PC-3 (cell line): ENCODE data around the gene TDG.

Experiments
- CTCF ChIP-seq: fragments of 300-600 bp; sonication (generic); conservative IDR thresholded peaks from 2 replicates; pipeline ENCODE4 v1.5.1; 2017; ENCODE audit warnings: antibody characterized with exemption, low read depth, mild to moderate bottlenecking, low read length
- EZH2 ChIP-seq: fragments of 300-600 bp; sonication (generic); IDR thresholded peaks from one replicate; pipeline ENCODE4 v1.6.1; 2017; ENCODE audit warnings: antibody characterized with exemption, mild to moderate bottlenecking, low read length; ENCODE audit not compliant: unreplicated experiment

- no peak for TF ChIP-seq EZH2
- TF ChIP-seq CTCF, result no peak
Observed at GRCh38 chr12:103994235-103994634, 28.6 kb downstream of the TDG start.
